GM19467 (cell line): ENCODE results near the gene SYNE1.
"Not testable (repeated sequence)": the region's sequence is repeated elsewhere in the genome, so short reads cannot be mapped to it uniquely, and the experiment has no call there.

ENCODE experiments used
- ATAC-seq: cut with Tn5 transposase; IDR thresholded peaks from one replicate; pipeline ENCODE4 v1.9.1; 2021; ENCODE audit warnings: mild to moderate bottlenecking, moderate library complexity; ENCODE audit not compliant: unreplicated experiment

The SYNE1 gene

GRCh38 chr6:152571089-152571488 lies 66.1 kb downstream of the SYNE1 start:
- no peak for ATAC-seq

GRCh38 chr6:152566103-152566875 lies 70.9 kb downstream of the SYNE1 start:
- ATAC-seq: no peak

DNA sequence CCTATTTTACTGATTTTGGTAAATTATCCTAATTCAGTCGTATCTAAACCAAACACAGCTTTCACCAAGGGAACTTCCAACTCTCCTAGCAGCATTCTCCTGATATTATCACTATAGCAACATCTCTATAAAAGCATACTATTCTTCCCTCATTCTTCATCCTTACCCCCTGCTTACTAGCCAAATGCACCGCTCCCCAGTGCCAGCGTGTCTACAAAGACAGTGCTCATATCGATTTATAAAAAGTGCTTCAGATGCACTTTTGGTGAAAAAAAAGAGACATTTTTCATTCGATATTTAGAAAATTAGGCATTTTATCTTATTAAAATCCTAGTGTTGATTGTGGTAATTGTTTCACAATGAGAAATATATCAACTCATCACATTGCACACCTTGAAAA lies 74.0 kb downstream of the SYNE1 start:
- no peak for ATAC-seq

GRCh38 chr6:152558798-152559197 lies 78.4 kb downstream of the SYNE1 start:
- ATAC-seq: not testable (repeated sequence)

DNA sequence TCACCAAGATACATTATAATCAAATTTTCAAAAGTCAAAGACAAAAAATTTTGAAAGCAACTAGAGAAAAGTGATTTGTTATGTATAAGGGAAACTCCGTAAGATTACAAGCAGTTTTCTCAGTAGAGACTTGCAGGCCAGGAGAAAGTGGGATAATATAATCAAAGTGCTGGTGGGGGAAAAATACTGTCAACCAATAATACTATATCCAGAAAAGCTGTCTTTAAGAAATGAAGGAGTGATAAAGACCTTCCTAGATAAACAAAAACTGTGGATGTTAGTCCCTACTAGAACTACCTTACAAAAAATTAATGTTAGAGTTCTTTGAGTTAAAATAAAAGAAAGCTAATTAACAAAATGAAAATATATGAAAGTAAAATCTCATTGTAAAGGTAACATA lies 79.7 kb downstream of the SYNE1 start:
- no peak for ATAC-seq

- ATAC-seq: no peak
Measured at GRCh38 chr6:152554851-152555250, 82.3 kb downstream of the SYNE1 start.

- peak; percentile 91 for ATAC-seq
Measured at GRCh38 chr6:152552616-152553209, 84.4 kb downstream of the SYNE1 start.

GRCh38 chr6:152543519-152543918 lies 93.6 kb downstream of the SYNE1 start:
- no peak for ATAC-seq

DNA sequence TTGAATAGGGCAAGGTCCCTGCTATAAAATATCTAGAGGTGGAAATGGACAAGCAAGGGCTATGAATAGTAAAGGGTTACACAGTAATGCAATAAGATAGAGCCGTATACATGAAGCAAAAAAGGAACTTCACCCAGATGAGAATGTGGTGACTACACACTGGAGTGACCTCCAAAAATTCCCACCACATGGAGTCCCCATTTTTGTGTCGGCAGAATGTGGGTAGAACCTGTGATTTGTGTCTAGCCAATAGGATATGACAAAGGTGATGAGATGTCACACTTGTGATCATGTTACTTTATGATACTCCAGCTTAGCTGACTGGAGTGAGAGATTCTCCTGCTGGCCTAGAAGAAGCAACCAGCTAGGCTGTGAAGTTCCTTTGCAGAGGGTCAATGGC lies 96.8 kb downstream of the SYNE1 start:
- no peak for ATAC-seq

DNA sequence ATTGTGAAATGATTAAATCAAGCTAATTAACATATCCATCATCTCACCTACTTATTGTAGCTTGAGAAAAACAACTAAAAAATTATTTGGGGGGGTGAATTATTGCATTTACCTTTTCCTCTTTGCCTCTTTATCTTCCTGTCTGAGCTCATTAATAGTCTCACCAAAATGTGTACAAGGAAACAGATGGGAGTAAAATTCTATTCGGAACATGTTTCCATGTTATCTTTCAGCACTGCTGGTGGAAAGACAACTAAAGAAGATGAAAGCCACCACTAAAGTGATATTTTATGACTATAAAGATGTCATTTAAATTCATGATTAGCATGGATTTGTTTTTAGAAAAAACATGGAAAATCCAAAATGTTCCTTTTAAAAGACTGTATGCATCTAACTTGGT lies 102.6 kb downstream of the SYNE1 start:
- no peak for ATAC-seq

GRCh38 chr6:152532556-152533422 lies 104.4 kb downstream of the SYNE1 start:
- ATAC-seq: no peak

- no peak for ATAC-seq
Measured at GRCh38 chr6:152531659-152532058, 105.5 kb downstream of the SYNE1 start.

DNA sequence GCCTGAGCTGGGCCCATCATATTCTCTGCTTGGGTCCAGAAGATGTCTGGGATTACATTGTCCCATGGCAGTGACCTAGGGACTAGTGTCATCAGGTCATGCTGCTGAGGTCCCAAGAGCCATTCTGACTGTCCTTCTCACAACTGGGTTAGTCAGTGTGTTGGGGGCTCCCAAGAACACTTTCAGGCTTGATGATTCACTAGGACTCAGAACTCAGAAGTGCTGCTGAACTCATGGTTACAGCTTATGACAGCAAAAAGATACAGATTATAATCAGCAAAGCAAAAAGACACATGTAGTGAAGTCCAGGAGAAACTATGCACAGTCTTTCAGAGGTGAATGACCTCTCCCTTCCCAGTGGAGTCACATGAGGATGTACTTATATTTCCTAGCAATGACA lies 107.8 kb downstream of the SYNE1 start:
- ATAC-seq: no peak

- not testable (repeated sequence) for ATAC-seq
Measured at GRCh38 chr6:152514120-152514519, 123.0 kb downstream of the SYNE1 start.

DNA sequence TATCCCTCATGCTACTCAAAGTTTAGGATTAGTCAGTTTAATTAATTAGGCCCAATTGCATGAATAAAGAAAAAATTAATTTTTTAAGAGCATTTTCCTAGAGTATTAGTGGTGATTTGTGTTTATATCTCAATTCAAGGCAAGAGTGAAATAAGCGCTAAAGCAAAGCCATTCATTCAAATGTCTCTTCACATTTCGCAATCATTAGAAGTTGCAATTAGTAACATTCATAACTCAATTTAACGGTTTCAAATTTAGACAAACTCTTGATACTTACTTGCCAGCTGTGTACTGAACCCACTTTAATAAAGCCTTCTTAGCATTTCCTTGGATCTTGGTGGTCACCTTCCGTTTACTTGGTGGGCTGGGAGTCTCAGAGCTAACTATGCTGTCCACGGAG lies 127.2 kb downstream of the SYNE1 start:
- no peak for ATAC-seq

DNA sequence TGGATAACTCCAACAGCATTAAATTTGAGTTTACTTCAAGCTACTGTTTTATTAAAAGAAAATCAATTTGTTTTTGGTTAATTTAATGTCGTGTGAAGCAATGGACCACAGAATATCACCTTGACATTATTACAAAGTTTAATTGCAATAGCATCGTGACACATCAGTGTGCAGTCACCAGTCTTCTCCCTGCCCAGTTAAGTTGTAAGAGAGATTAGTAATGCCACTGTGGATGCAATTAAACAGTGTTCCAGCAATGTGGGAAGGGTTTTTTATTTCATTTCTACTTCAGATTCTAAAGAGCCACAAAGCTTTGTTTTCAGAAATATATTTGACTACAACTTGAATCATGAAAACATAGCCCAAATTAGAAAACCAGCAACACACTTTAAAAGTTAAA lies 128.7 kb downstream of the SYNE1 start:
- ATAC-seq: no peak

DNA sequence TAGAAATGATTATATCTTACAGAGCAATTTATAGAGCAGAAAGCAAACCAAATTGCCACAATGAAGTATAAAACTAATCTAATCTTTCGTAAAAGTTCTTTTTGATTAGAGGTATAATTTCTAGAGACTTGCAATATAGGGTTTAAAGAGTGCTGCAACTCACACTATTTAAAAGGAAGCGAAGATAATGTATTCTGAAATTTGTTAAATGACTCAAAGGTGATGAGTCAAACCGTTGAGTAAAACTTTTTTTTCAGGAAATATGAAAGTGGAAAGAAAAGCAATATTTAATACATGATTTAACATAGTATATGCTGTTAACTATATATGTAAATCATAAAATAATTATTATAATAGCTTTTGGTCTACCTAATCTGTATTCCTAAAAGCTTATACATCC lies 133.6 kb downstream of the SYNE1 start:
- ATAC-seq: no peak

DNA sequence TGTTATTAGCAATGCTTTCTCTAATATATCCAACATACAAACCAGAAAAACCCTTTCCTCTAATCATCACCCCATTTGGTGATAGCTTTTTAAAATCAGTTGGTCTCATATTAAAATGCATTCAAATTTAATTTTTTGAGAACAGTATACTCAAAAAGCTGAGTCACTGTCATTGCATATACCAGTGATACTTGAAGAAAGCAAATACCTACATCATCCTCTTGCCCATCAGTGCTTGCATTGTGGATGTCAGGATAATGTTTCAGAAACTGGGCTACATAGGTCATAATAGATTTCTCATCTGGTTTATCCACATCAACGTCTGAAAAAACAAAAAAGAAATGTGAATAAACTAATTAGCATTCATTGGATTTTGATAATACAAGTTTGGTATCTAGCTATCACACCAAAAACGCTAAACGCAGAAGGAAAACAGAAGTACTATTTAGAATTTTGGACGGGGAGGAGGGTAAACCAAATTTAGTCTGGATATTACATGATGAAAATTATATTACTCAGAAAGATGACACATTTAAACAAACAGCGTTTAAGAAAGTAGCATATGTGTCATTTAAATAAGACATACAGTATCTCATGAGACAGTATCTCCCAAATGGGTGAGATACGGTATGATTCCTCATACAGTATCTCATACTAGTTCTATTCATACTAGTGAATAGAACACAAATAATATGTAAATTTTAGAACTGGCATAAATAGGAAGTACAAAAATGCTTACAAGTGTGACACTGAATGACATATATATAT lies 134.6 kb downstream of the SYNE1 start:
- ATAC-seq: no peak

DNA sequence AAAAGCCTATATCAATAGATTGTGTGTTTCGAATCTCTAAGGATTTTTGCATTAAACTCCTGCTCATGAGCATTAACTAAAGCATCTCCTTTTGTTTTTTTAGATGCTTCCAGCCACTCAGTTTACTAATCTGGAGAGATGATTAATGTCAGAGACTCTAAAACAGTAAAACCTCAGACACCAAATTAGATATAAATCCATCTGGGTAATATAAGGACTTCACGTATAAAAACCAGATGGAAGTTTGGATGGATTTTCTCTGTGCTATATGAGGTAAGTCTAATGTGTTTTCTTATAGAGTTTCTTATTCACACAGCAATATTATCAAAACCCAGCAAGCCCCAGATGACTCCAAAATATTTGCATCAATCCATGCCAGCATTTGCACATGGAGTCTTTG lies 137.2 kb downstream of the SYNE1 start:
- no peak for ATAC-seq

GRCh38 chr6:152496731-152497130 lies 140.4 kb downstream of the SYNE1 start:
- ATAC-seq: no peak

DNA sequence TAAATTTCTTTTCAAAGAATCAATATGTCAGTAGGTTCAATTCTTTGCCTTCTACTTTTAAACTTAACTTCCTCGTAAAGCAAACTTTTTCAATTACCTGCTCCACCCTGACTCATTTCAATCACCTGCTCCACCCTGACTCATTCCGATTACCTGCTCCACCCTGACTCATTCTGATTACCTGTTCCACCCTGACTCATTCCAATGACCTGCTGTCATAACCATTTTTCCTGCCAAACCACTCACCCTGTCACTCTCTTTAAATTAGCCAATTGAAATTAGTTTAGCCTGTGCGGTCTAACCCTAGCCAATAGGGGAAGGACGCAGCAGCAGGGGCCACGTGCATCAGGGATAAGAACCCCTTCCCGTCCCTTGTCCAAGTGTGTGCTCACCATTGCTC lies 141.7 kb downstream of the SYNE1 start:
- not testable (repeated sequence) for ATAC-seq
